Testis (tissue), 2 donors: ENCODE data around the gene DIABLO.

ENCODE experiments used
- POLR2A ChIP-seq: fragments of 450-650 bp; IDR thresholded peaks from one replicate; pipeline ENCODE4 v1.6.1; 2017; ENCODE audit warnings: antibody characterized with exemption, mild to moderate bottlenecking, moderate library complexity
- TF ChIP-seq, protein P1 (sequence below), 3 experiments: fragments of 450-650 bp in 2 of 3; fragments of 200-600 bp in 1 of 3; sonication (generic) in 1 of 3; IDR thresholded peaks; one replicate each; pipeline ENCODE4 v1.5.1; 2016 to 2019; ENCODE audit warnings: antibody characterized with exemption in 3 of 3, mild to moderate bottlenecking in 2 of 3, moderate library complexity in 1 of 3

GRCh38 chr12:122225683-122226365, at the start of gene DIABLO:
- peak; percentile 90 for TF ChIP-seq POLR2A
- TF ChIP-seq, protein P1, sequence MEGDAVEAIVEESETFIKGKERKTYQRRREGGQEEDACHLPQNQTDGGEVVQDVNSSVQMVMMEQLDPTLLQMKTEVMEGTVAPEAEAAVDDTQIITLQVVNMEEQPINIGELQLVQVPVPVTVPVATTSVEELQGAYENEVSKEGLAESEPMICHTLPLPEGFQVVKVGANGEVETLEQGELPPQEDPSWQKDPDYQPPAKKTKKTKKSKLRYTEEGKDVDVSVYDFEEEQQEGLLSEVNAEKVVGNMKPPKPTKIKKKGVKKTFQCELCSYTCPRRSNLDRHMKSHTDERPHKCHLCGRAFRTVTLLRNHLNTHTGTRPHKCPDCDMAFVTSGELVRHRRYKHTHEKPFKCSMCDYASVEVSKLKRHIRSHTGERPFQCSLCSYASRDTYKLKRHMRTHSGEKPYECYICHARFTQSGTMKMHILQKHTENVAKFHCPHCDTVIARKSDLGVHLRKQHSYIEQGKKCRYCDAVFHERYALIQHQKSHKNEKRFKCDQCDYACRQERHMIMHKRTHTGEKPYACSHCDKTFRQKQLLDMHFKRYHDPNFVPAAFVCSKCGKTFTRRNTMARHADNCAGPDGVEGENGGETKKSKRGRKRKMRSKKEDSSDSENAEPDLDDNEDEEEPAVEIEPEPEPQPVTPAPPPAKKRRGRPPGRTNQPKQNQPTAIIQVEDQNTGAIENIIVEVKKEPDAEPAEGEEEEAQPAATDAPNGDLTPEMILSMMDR (IDR thresholded peaks at IDR 0.05), result peak in 1 of 3 experiments; percentile 4
